Esophagus squamous epithelium (tissue), 5 donors: Measurements from ENCODE around the gene KAZN. TPM values are rescaled to one million over a fixed set of nuclear protein-coding genes. Genes with fewer than 3 reads are reported as not detected.

Source experiments
- DNase-seq: peaks from one replicate; lab custom pipeline; 2025; lab: John Stamatoyannopoulos, UW
- H3K27ac ChIP-seq, 4 donors: fragments of 200-600 bp; sonication (generic); one replicate each; pipeline ENCODE4 v1.5.1; 2016 to 2019; ENCODE audit warnings: mild to moderate bottlenecking in 1 of 4
- H3K27me3 ChIP-seq, 4 donors: fragments of 200-600 bp; sonication (generic); 1 replicate in 3 of 4; 2 replicates in 1 of 4; pipeline versions ENCODE4 v1.5.1 to v1.6.0; 2017 to 2021; ENCODE audit warnings: antibody characterized with exemption in 1 of 4
- H3K36me3 ChIP-seq, 3 donors: fragments of 200-600 bp; sonication (generic); one replicate each; pipeline ENCODE4 v1.5.1; 2016 to 2019
- H3K4me1 ChIP-seq, 3 donors: fragments of 200-600 bp; sonication (generic); one replicate each; pipeline ENCODE4 v1.5.1; 2017 to 2019
- H3K4me3 ChIP-seq, 4 donors: fragments of 200-600 bp; sonication (generic); 1 replicate in 3 of 4; 2 replicates in 1 of 4; pipeline ENCODE4 v1.5.1; 2016 to 2019; ENCODE audit warnings: mild to moderate bottlenecking in 2 of 4, moderate library complexity in 1 of 4
- H3K9me3 ChIP-seq, 3 donors: fragments of 200-600 bp; sonication (generic); one replicate each; pipeline ENCODE4 v1.5.1; 2016 to 2019
- POLR2A ChIP-seq, 4 donors: fragments of 450-650 bp; IDR thresholded peaks; one replicate each; pipeline ENCODE4 v1.6.1; 2017; ENCODE audit warnings: antibody characterized with exemption in 4 of 4, mild to moderate bottlenecking in 4 of 4, moderate library complexity in 3 of 4
- WGBS, 2 donors: methylation state at CpG; one replicate each; pipeline ENCODE4 v1.1.5; 2018; 5-methylcytosine and 5-hydroxymethylcytosine counted together
- intact Hi-C: fragments of 100-400 bp; cut with DNase I; formaldehyde crosslinking; loops from one replicate; pipeline ENCODE4 v1.15.0; 2022
- total RNA-seq, 4 donors: library from RNA; depleted of rRNA; stranded (reverse); fragments of >200 nt; gene quantifications; one replicate each; pipeline ENCODE4 v1.1.0, GENCODE V29; 2016
- TF ChIP-seq, protein P1 (sequence below), 6 experiments: fragments of 450-650 bp in 4 of 6; fragments of 200-600 bp in 2 of 6; sonication (generic) in 2 of 6; IDR thresholded peaks; one replicate each; pipeline ENCODE4 v1.5.1; 2016 to 2019; ENCODE audit warnings: antibody characterized with exemption in 6 of 6, mild to moderate bottlenecking in 4 of 6, moderate library complexity in 4 of 6
- donor health status: DM: yes; HTN: yes; CAD: no.

Gene KAZN
- total RNA-seq, 4 donors from 2014 or later: 25.0 to 54.5 (median 30.8) TPM

DNA sequence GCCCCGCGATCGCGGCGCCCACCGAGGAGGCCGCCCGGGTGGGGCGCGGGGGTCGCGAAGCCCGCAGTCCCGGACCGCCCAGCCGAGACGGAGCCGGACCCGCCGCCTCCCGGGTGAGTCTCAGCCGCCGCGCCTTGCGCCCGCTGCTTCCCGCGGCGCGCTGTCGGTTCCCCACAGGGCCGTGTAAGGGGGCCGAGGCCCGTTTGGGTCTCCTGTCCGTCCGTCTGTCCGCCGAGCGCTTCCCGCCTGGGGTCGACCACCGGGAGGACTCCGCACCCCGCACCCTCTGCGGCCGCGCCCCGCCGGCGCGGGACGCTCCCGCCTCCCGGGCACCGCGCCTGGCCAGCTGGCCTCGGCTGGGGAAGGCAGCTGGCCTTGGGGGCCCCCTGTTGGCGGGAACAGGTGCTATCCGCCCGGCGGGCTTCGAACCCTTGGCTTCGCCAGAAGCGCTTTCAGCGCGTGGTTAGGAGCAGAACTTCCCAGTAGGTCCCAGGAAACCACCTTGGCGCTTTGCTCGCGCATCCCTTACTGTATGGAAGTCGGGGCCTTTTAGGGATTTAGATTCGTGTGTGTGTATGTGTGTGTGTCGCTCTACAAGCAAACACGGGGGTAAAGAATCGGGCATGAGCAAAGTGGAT, 555.5 kb downstream of the KAZN start:
- H3K36me3 ChIP-seq: no peaks in the 10 kb centered on the region
- no peaks in the 10 kb centered on the region for H3K9me3 ChIP-seq
- 4% methylated on average over 8 of the region's 74 CpGs; no CpG with 5 or more reads in 1 of the 2 donors for WGBS, 2 donors
- peak in 1 of 4 donors; percentile 21 for TF ChIP-seq POLR2A (IDR thresholded peaks at IDR 0.05)
- TF ChIP-seq, protein P1, sequence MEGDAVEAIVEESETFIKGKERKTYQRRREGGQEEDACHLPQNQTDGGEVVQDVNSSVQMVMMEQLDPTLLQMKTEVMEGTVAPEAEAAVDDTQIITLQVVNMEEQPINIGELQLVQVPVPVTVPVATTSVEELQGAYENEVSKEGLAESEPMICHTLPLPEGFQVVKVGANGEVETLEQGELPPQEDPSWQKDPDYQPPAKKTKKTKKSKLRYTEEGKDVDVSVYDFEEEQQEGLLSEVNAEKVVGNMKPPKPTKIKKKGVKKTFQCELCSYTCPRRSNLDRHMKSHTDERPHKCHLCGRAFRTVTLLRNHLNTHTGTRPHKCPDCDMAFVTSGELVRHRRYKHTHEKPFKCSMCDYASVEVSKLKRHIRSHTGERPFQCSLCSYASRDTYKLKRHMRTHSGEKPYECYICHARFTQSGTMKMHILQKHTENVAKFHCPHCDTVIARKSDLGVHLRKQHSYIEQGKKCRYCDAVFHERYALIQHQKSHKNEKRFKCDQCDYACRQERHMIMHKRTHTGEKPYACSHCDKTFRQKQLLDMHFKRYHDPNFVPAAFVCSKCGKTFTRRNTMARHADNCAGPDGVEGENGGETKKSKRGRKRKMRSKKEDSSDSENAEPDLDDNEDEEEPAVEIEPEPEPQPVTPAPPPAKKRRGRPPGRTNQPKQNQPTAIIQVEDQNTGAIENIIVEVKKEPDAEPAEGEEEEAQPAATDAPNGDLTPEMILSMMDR (IDR thresholded peaks at IDR 0.05): peak; percentile 38 to 74 (median 58)
- peak overlapping the region; percentile 62 to 85 (median 75) for H3K4me3 ChIP-seq
- no peak for DNase-seq
- H3K27ac ChIP-seq: peak overlapping the region; percentile 91 to 93 (median 92)
- H3K4me1 ChIP-seq: peaks cover 13 to 72% (median 36%) of the 10 kb centered on the region in 3 donors
- intact Hi-C loops: loop anchor here (10.0 kb wide), 1 partner anchor 121 kb away; no protein-coding TSS in a partner anchor
- peaks cover 0 to 18% (median 0%) of the 10 kb centered on the region in 4 donors for H3K27me3 ChIP-seq

DNA sequence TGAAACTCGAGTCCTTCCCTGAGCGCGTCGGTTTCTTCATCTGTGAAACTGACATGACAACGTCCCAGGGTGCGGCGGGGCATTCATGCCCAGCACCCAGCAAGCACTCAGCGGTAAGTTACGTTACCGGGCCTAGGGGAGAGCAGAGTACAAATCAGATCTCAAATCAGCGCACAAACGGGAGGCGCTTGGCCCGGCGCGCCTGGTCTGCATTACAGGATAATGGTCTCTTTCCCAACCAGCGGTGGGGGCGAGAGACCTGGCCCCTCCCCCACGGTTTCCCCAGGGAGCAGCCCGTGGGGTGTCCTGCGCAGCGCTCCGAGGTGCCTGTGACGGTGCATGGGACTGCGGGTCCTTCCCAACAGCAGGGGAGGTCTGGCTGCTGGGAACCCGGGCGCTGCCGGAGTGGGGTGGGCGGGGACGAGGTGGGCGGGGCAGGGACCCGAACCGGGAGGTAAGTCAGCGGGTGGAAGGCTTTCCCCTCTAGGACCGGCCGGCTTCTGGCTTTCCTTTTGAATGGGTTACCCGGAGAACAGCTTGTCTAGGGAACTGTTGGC, 556.1 kb downstream of the KAZN start:
- peaks cover 0 to 18% (median 0%) of the 10 kb centered on the region in 4 donors for H3K27me3 ChIP-seq
- H3K9me3 ChIP-seq: no peaks in the 10 kb centered on the region
- no peaks in the 10 kb centered on the region for H3K36me3 ChIP-seq
- no peak for DNase-seq
- 3 to 4% methylated on average over 8 to 13 of the region's 37 CpGs for WGBS, 2 donors
- TF ChIP-seq POLR2A (IDR thresholded peaks at IDR 0.05): no peak
- TF ChIP-seq, protein P1 (IDR thresholded peaks at IDR 0.05): no peak
- H3K27ac ChIP-seq: peak overlapping the region; percentile 91 to 93 (median 92)
- intact Hi-C loops: loop anchor here (10.0 kb wide), 1 partner anchor 120 kb away; no protein-coding TSS in a partner anchor
- H3K4me1 ChIP-seq: peaks cover 13 to 78% (median 42%) of the 10 kb centered on the region in 3 donors
- H3K4me3 ChIP-seq: peak overlapping the region; percentile 62 to 85 (median 75)

DNA sequence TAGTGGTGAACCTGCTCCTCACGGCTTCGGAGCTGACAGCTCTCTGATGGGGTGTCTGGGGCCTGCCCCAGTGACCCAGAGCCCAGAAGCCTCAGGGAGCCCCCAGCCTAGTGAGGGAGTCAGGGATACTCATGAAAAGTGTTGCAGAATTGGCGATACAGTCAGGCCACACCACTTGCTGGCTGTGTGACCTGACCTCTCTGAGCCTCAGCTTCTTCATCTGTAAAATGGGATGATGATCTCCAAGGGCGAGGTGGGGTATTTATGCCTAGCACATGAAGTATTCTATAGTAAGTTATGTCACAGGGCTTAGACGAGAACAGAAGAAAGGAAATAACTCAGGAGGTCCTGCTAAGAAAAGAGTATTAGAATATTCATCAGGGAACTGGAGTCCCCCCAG, 556.7 kb downstream of the KAZN start:
- TF ChIP-seq, protein P1 (IDR thresholded peaks at IDR 0.05): no peak
- no peak for TF ChIP-seq POLR2A (IDR thresholded peaks at IDR 0.05)
- Histone ChIP-seq H3K27ac (peak overlapping the region; percentile 91 to 93 (median 92)), H3K9me3 (no peaks in the 10 kb centered on the region), H3K27me3 (peaks cover 0 to 18% (median 0%) of the 10 kb centered on the region in 4 donors), H3K4me1 (peaks cover 13 to 81% (median 42%) of the 10 kb centered on the region in 3 donors), H3K4me3 (peak overlapping the region in 2 of 4 donors; percentile 65 to 85), H3K36me3 (no peaks in the 10 kb centered on the region)
- no peak for DNase-seq
- intact Hi-C loops: loop anchor here (10.0 kb wide), 1 partner anchor 120 kb away; no protein-coding TSS in a partner anchor
- WGBS, 2 donors: 93 to 97% methylated on average over 5 of the region's 5 CpGs

DNA sequence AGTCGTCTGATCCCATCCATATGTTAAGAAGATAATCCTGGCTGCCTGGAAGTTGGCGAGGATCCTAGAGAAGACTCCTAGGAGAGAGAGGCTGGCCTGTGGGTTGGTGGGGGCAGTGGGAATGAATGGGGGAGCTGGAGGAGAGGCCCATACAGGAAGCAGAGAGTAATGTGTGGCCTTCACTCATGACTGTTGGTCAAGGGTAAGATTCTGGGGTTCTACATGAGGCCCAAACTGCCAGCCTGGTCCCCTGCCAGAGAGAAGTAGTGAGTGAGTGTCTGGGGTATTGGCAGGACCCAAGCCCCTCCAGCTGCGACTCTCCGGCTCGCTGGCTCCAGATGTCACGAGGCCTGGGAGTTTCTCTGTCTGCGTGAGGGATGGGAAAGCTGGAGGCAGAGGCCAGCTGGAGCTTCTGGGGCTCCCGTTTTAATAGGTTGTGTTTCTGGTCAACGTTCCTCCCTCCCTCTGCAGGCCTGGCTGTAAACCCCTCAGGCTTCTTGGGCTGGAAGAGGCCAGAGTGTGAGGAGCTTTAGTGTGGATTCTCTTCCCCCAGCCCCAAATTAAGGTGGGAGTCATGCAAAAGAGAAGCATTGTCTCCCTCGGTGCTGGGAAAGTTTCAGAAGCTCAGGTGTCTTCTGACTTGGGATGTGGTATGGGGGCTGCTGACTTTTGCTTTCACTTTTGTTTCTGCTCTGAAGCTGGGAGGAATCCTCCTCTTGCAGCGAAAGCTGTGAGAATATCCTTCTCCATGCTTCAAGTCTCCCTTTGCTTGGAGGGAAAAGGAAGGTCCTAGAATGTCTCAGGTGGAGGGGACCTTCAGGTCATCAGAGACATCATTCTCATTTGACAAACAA, 557.6 kb downstream of the KAZN start:
- Histone ChIP-seq H3K27me3 (peaks cover 0 to 18% (median 0%) of the 10 kb centered on the region in 4 donors), H3K4me3 (peak overlapping the region in 1 of 4 donors; percentile 12), H3K9me3 (no peaks in the 10 kb centered on the region), H3K27ac (peak overlapping the region in 2 of 4 donors; percentile 19 to 91), H3K4me1 (peaks cover 13 to 84% (median 42%) of the 10 kb centered on the region in 3 donors), H3K36me3 (no peaks in the 10 kb centered on the region)
- DNase-seq: no peak
- 49 to 58% methylated on average over 7 to 9 of the region's 11 CpGs for WGBS, 2 donors
- TF ChIP-seq, protein P1 (IDR thresholded peaks at IDR 0.05): no peak
- no peak for TF ChIP-seq POLR2A (IDR thresholded peaks at IDR 0.05)
- intact Hi-C loops: loop anchor here (10.0 kb wide), 1 partner anchor 119 kb away; no protein-coding TSS in a partner anchor
